OCI-LY1 (cell line): Measurements from ENCODE around the gene EIF1B.

Experiments used
- H2AFZ ChIP-seq: fragments of 200-600 bp; sonication (generic), shearing (Covaris generic); 2 replicates; pipeline ENCODE4 v1.6.0; 2014; ENCODE audit warnings: antibody characterized with exemption, mild to moderate bottlenecking, low read length
- H3F3A ChIP-seq: fragments of 200-600 bp; sonication (generic), shearing (Covaris generic); 2 replicates; pipeline ENCODE4 v1.6.0; 2014; ENCODE audit warnings: mild to moderate bottlenecking, antibody characterized with exemption, low read length, moderate library complexity; ENCODE audit not compliant: insufficient read depth
- H3K27ac ChIP-seq: fragments of 200-600 bp; sonication (generic); 2 replicates; pipeline ENCODE4 v1.5.1; 2014; ENCODE audit warnings: low read length, mixed run types, mild to moderate bottlenecking, low read depth; ENCODE audit not compliant: poor library complexity, severe bottlenecking
- H3K27me3 ChIP-seq: fragments of 200-600 bp; sonication (generic); 2 replicates; pipeline ENCODE4 v1.6.0; 2014; ENCODE audit warnings: antibody characterized with exemption, mild to moderate bottlenecking, low read length, moderate library complexity; ENCODE audit not compliant: insufficient read depth
- H3K36me3 ChIP-seq: fragments of 200-600 bp; sonication (generic); 2 replicates; pipeline ENCODE4 v1.6.1; 2014; ENCODE audit warnings: mild to moderate bottlenecking, antibody characterized with exemption, low read length, moderate library complexity, mixed read lengths; ENCODE audit not compliant: insufficient read depth
- H3K4me1 ChIP-seq: fragments of 200-600 bp; sonication (generic); 2 replicates; pipeline ENCODE4 v1.5.1; 2014; ENCODE audit warnings: mild to moderate bottlenecking, low read length, moderate library complexity; ENCODE audit not compliant: insufficient read depth, severe bottlenecking
- H3K4me2 ChIP-seq: fragments of 200-600 bp; sonication (generic), shearing (Covaris generic); 2 replicates; pipeline ENCODE4 v1.6.1; 2014; ENCODE audit warnings: low read length
- H3K4me3 ChIP-seq: fragments of 200-600 bp; sonication (generic); 2 replicates; pipeline ENCODE4 v1.5.1; 2014; ENCODE audit warnings: low read length, low read depth, mild to moderate bottlenecking, mixed read lengths; ENCODE audit not compliant: poor library complexity, severe bottlenecking
- H3K79me2 ChIP-seq: fragments of 200-600 bp; shearing (Covaris generic); 2 replicates; pipeline ENCODE4 v1.6.1; 2016; ENCODE audit warnings: mixed run types, low read length, mixed read lengths; ENCODE audit not compliant: insufficient read depth
- H3K9ac ChIP-seq: fragments of 200-600 bp; sonication (generic), shearing (Covaris generic); 2 replicates; pipeline ENCODE4 v1.6.1; 2014; ENCODE audit warnings: mild to moderate bottlenecking, low read length, mixed read lengths
- H3K9me2 ChIP-seq: fragments of 200-600 bp; sonication (generic), shearing (Covaris generic); 2 replicates; pipeline ENCODE4 v1.6.1; 2014; ENCODE audit warnings: low read depth, mild to moderate bottlenecking, low read length, mixed read lengths
- H3K9me3 ChIP-seq: fragments of 200-600 bp; shearing (Covaris generic); 2 replicates; pipeline ENCODE4 v1.6.1; 2014; ENCODE audit warnings: low read length, mixed read lengths
- H4K20me1 ChIP-seq: fragments of 200-600 bp; sonication (generic), shearing (Covaris generic); 2 replicates; pipeline ENCODE4 v1.6.0; 2016; ENCODE audit warnings: mild to moderate bottlenecking, low read length; ENCODE audit not compliant: insufficient read depth
- EZH2 ChIP-seq: fragments of 200-600 bp; sonication (generic), shearing (Covaris generic); IDR thresholded peaks from 2 replicates; pipeline ENCODE4 v1.8.0; 2017; ENCODE audit warnings: borderline replicate concordance, mixed run types, mild to moderate bottlenecking, antibody characterized with exemption, low read length, moderate library complexity, mixed read lengths
- TF ChIP-seq, protein P1 (sequence below): fragments of 200-600 bp; sonication (generic), shearing (Covaris generic); IDR thresholded peaks from 2 replicates; pipeline ENCODE4 v1.5.1; 2017; ENCODE audit warnings: mild to moderate bottlenecking, antibody characterized with exemption, low read length, moderate library complexity, mixed read lengths

Gene EIF1B

GRCh38 chr3:40309418-40309924 is at the start of gene EIF1B:
EIF1B (plus strand) TSS chr3:40309707; CDS start chr3:40309942, 235 bp downstream.
- H3K36me3 ChIP-seq = peaks cover 35% of the 10 kb centered on the region
- H3F3A ChIP-seq = no peaks in the 10 kb centered on the region
- no peaks in the 10 kb centered on the region for H3K9me2 ChIP-seq
- TF ChIP-seq, protein P1, sequence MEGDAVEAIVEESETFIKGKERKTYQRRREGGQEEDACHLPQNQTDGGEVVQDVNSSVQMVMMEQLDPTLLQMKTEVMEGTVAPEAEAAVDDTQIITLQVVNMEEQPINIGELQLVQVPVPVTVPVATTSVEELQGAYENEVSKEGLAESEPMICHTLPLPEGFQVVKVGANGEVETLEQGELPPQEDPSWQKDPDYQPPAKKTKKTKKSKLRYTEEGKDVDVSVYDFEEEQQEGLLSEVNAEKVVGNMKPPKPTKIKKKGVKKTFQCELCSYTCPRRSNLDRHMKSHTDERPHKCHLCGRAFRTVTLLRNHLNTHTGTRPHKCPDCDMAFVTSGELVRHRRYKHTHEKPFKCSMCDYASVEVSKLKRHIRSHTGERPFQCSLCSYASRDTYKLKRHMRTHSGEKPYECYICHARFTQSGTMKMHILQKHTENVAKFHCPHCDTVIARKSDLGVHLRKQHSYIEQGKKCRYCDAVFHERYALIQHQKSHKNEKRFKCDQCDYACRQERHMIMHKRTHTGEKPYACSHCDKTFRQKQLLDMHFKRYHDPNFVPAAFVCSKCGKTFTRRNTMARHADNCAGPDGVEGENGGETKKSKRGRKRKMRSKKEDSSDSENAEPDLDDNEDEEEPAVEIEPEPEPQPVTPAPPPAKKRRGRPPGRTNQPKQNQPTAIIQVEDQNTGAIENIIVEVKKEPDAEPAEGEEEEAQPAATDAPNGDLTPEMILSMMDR = peak; percentile 88
- no peak for TF ChIP-seq EZH2
- H3K27ac ChIP-seq = peak within 1 kb of the TSS; percentile 57
- H3K4me3 ChIP-seq = peak within 1 kb of the TSS; percentile 96
- peaks cover 11% of the 10 kb centered on the region; the same call in 1 of the 2 replicates for H3K79me2 ChIP-seq
- H3K27me3 ChIP-seq = no peaks in the 10 kb centered on the region
- H2AFZ ChIP-seq = peak within 1 kb of the TSS; percentile 86
- peaks cover 27% of the 10 kb centered on the region for H3K4me1 ChIP-seq
- H3K9me3 ChIP-seq = no peaks in the 10 kb centered on the region
- H3K4me2 ChIP-seq = peak within 1 kb of the TSS; percentile 92
- no peaks in the 10 kb centered on the region for H4K20me1 ChIP-seq
- H3K9ac ChIP-seq = peak within 1 kb of the TSS; percentile 98

DNA sequence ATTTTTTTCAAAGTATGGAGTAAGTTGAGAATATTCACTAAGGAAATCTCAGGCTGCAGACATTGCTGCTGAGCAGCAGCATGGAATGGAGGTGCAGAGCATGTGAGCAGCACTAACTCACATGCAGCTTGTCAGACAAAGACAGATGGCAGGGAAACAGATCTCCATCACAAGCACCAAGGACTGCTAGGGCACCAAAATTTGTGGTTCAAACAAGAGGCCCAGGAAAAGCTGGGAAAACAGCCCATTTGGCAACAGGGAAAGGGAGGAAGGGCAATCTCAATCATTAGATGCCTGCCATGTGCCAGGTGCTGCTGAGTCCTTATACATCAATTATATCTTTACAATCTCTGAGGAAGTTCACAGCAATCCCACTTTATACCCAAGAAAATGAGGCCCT is 47.2 kb upstream of the EIF1B start:
- H3K4me3 ChIP-seq = no peak overlapping the region
- no peak overlapping the region for H3K27ac ChIP-seq
- no peak overlapping the region for H3K4me2 ChIP-seq
- no peaks in the 10 kb centered on the region for H3K4me1 ChIP-seq
- no peaks in the 10 kb centered on the region for H3K36me3 ChIP-seq
- H3K9me2 ChIP-seq = no peaks in the 10 kb centered on the region
- H3F3A ChIP-seq = no peaks in the 10 kb centered on the region
- no peak overlapping the region for H3K9ac ChIP-seq
- no peaks in the 10 kb centered on the region for H4K20me1 ChIP-seq
- TF ChIP-seq EZH2 = no peak
- TF ChIP-seq, protein P1 = no peak
- no peaks in the 10 kb centered on the region for H3K9me3 ChIP-seq
- no peaks in the 10 kb centered on the region for H3K79me2 ChIP-seq
- H2AFZ ChIP-seq = no peak overlapping the region
- no peaks in the 10 kb centered on the region for H3K27me3 ChIP-seq

- no peaks in the 10 kb centered on the region for H3F3A ChIP-seq
- no peaks in the 10 kb centered on the region for H4K20me1 ChIP-seq
- H3K27me3 ChIP-seq = no peaks in the 10 kb centered on the region
- H3K9ac ChIP-seq = no peak overlapping the region
- no peaks in the 10 kb centered on the region for H3K79me2 ChIP-seq
- no peak overlapping the region for H2AFZ ChIP-seq
- H3K4me1 ChIP-seq = no peaks in the 10 kb centered on the region
- no peaks in the 10 kb centered on the region for H3K9me3 ChIP-seq
- H3K4me2 ChIP-seq = no peak overlapping the region
- no peaks in the 10 kb centered on the region for H3K9me2 ChIP-seq
- no peaks in the 10 kb centered on the region for H3K36me3 ChIP-seq
- TF ChIP-seq, protein P1 = no peak
- no peak overlapping the region for H3K4me3 ChIP-seq
- no peak overlapping the region for H3K27ac ChIP-seq
Measured at GRCh38 chr3:40264451-40264850, 45.1 kb upstream of the EIF1B start.
